ENCODE measurements around the gene PRKCB. TPM values are rescaled to one million over a fixed set of nuclear protein-coding genes. Genes with fewer than 3 reads are reported as not detected.

Gene PRKCB
- total RNA-seq, 2 experiments from 2014 or later, result 21.0 to 51.6 TPM

DNA sequence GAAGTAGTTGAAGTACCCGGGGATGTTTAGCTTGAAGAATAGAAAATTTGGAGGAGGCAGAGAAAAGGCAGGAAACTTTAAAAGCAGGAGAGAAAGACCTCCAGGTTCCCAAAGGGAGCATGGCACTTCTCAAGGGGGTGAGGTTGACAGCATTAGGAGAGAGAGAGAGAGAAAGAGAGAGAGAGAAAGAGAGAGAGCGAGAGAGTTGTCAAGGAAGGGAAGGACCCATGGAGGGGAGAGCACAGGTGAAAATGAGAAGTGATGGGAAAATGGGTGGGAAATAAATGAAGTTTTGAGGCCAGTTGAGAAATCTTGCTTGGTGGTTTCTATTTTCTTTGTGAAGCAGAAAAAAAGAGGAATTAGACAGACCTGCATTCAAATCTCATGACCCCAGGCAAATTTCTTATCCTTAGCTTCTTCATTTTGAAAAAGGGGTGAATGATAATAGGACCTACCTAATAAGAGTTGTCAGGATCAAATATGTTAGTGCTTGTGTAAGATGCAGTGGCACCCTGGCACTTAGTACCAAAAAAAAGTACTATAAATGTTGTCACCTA lies 24.0 kb downstream of the PRKCB start:
- DNase-seq (ENCODE audit: low spot score), result peak; percentile 38
- ChIA-PET CTCF (ENCODE audit: unreplicated experiment) (no interaction called here), POLR2A (interaction anchor here (0.6 to 7.4 kb wide), 6 partner anchors 10 to 425 kb away, joined by 3 to 83 read pairs (median 4); no protein-coding TSS in a partner anchor)
- H4K20me1 ChIP-seq (ENCODE audit: insufficient read depth, low read length), result no peaks in the 10 kb centered on the region
- TF ChIP-seq, protein P1, sequence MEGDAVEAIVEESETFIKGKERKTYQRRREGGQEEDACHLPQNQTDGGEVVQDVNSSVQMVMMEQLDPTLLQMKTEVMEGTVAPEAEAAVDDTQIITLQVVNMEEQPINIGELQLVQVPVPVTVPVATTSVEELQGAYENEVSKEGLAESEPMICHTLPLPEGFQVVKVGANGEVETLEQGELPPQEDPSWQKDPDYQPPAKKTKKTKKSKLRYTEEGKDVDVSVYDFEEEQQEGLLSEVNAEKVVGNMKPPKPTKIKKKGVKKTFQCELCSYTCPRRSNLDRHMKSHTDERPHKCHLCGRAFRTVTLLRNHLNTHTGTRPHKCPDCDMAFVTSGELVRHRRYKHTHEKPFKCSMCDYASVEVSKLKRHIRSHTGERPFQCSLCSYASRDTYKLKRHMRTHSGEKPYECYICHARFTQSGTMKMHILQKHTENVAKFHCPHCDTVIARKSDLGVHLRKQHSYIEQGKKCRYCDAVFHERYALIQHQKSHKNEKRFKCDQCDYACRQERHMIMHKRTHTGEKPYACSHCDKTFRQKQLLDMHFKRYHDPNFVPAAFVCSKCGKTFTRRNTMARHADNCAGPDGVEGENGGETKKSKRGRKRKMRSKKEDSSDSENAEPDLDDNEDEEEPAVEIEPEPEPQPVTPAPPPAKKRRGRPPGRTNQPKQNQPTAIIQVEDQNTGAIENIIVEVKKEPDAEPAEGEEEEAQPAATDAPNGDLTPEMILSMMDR (conservative IDR thresholded peaks at IDR 0.05; ENCODE audit: low read length), result no peak
- TF ChIP-seq EZH2phosphoT487 (IDR thresholded peaks at IDR 0.05; ENCODE audit: borderline replicate concordance, low read depth, low read length), result no peak
- no peaks in the 10 kb centered on the region for H3K36me3 ChIP-seq (ENCODE audit: insufficient read depth, low read length)
- H3K9me2 ChIP-seq (ENCODE audit: insufficient read depth, low read length), result no peaks in the 10 kb centered on the region
- H3K4me1 ChIP-seq (ENCODE audit: insufficient read depth, low read length, poor library complexity, severe bottlenecking), result peaks cover 96% of the 10 kb centered on the region
- H3K4me2 ChIP-seq (ENCODE audit: low read length), result peak overlapping the region; percentile 70
- peak overlapping the region; percentile 18; the same call in 1 of the 2 replicates for H2AFZ ChIP-seq (ENCODE audit: low read length)
- peaks cover 29% of the 10 kb centered on the region; the same call in 1 of the 2 replicates for H3K79me2 ChIP-seq (ENCODE audit: insufficient read depth, low read depth, low read length)
- BruUV-seq (replicated peaks), result no TSS peak
- H3K9me3 ChIP-seq (ENCODE audit: low read length), result no peaks in the 10 kb centered on the region
- H3K27ac ChIP-seq (ENCODE audit: low read depth, low read length, poor library complexity, severe bottlenecking), result peak overlapping the region; percentile 98
- peak overlapping the region; percentile 42 for H3K4me3 ChIP-seq (ENCODE audit: low read depth, low read length, poor library complexity, severe bottlenecking)
- intact Hi-C loops (cut with micrococcal nuclease; ENCODE audit: unreplicated experiment), result loop anchor here (5.0 to 10.0 kb wide), 2 partner anchors 153 to 345 kb away; partner anchors contain the start of gene GGA2

DNA sequence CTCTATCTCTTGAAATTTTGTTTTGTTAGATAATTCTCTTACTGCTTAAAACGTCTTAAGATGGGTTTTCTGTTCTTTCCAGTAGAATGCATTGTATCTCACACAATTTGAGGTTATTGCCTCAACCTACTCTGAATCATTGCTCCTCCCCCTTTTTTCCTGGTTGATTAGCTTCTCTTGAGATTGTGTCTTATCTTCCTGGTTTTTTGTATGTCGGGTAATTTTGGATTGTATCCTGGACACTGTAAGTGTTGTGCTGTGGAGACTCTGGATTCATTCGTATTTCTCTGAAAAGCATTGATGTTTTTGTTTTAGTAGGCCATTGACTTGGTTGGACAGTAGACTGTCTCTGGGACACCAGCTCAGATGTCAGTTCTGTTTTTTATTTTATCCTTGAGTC lies 26.1 kb downstream of the PRKCB start:
- H4K20me1 ChIP-seq (ENCODE audit: insufficient read depth, low read length), result no peaks in the 10 kb centered on the region
- peaks cover 41% of the 10 kb centered on the region; the same call in 1 of the 2 replicates for H3K79me2 ChIP-seq (ENCODE audit: insufficient read depth, low read depth, low read length)
- CTCF ChIA-PET (ENCODE audit: unreplicated experiment), result interaction anchor here (0.6 to 1.2 kb wide), 3 partner anchors 13 to 150 kb away, joined by 3 read pairs; no protein-coding TSS in a partner anchor
- H3K4me3 ChIP-seq (ENCODE audit: low read depth, low read length, poor library complexity, severe bottlenecking), result peak overlapping the region; percentile 12
- no peaks in the 10 kb centered on the region for H3K36me3 ChIP-seq (ENCODE audit: insufficient read depth, low read length)
- peak overlapping the region; percentile 70 for H3K4me2 ChIP-seq (ENCODE audit: low read length)
- no TSS peak for BruUV-seq (replicated peaks)
- intact Hi-C loops (cut with micrococcal nuclease; ENCODE audit: unreplicated experiment), result loop anchor here (5.0 to 10.0 kb wide), 2 partner anchors 150 to 347 kb away; partner anchors contain the start of gene GGA2
- H2AFZ ChIP-seq (ENCODE audit: low read length), result peak overlapping the region; percentile 26; the same call in 1 of the 2 replicates
- no peaks in the 10 kb centered on the region for H3K9me3 ChIP-seq (ENCODE audit: low read length)
- POLR2A ChIA-PET, result interaction anchor here (0.6 to 7.4 kb wide), 8 partner anchors 11 to 231 kb away, joined by 3 to 83 read pairs (median 4); no protein-coding TSS in a partner anchor
- H3K4me1 ChIP-seq (ENCODE audit: insufficient read depth, low read length, poor library complexity, severe bottlenecking), result peaks cover 93% of the 10 kb centered on the region
- no peaks in the 10 kb centered on the region for H3K9me2 ChIP-seq (ENCODE audit: insufficient read depth, low read length)
- no peak for DNase-seq (ENCODE audit: low spot score)
- H3K27ac ChIP-seq (ENCODE audit: low read depth, low read length, poor library complexity, severe bottlenecking), result peak overlapping the region; percentile 98
- TF ChIP-seq, protein P1 (conservative IDR thresholded peaks at IDR 0.05; ENCODE audit: low read length), result no peak

DNA sequence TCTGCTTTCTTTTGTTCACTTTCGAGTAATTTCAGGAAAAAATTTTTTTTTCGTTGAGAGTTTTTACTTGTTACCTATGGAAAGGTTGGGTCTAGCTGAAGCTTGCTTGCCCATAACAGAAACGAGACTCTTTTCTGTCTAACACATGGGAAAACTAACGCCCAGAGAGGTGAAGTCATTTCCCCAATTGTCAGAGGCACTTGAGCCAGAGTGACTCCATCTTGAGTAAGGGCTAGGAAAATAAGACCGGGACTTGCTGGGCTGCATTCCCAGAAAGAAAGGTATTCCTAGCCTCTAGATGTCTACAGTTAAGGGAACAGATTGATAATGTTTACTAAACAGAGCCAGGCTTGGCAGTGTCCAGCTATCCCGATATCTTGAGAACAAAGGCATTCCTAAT lies 26.8 kb downstream of the PRKCB start:
- TF ChIP-seq, protein P1 (conservative IDR thresholded peaks at IDR 0.05; ENCODE audit: low read length), result no peak
- TF ChIP-seq EZH2phosphoT487 (IDR thresholded peaks at IDR 0.05; ENCODE audit: borderline replicate concordance, low read depth, low read length), result no peak

More for the DNA sequence above, 26.8 kb downstream of the PRKCB start:
- no peaks in the 10 kb centered on the region for H3K36me3 ChIP-seq (ENCODE audit: insufficient read depth, low read length)
- POLR2A ChIA-PET, result interaction anchor here (0.6 to 7.4 kb wide), 5 partner anchors 10 to 83 kb away, joined by 3 to 83 read pairs (median 16); no protein-coding TSS in a partner anchor
- peak overlapping the region; percentile 70 for H3K4me2 ChIP-seq (ENCODE audit: low read length)
- no peak overlapping the region for H2AFZ ChIP-seq (ENCODE audit: low read length)
- BruUV-seq (replicated peaks), result no TSS peak
- H4K20me1 ChIP-seq (ENCODE audit: insufficient read depth, low read length), result no peaks in the 10 kb centered on the region
- H3K4me1 ChIP-seq (ENCODE audit: insufficient read depth, low read length, poor library complexity, severe bottlenecking), result peaks cover 88% of the 10 kb centered on the region
- H3K27ac ChIP-seq (ENCODE audit: low read depth, low read length, poor library complexity, severe bottlenecking), result peak overlapping the region; percentile 98
- DNase-seq (ENCODE audit: low spot score), result no peak
- CTCF ChIA-PET (ENCODE audit: unreplicated experiment), result interaction anchor here (1.0 to 1.2 kb wide), 2 partner anchors 13 to 18 kb away, joined by 3 read pairs; no protein-coding TSS in a partner anchor
- H3K4me3 ChIP-seq (ENCODE audit: low read depth, low read length, poor library complexity, severe bottlenecking), result peak overlapping the region; percentile 12
- H3K79me2 ChIP-seq (ENCODE audit: insufficient read depth, low read depth, low read length), result peaks cover 41% of the 10 kb centered on the region; the same call in 1 of the 2 replicates
- intact Hi-C loops (cut with micrococcal nuclease; ENCODE audit: unreplicated experiment), result loop anchor here (5.0 to 10.0 kb wide), 2 partner anchors 150 to 348 kb away; partner anchors contain the start of gene GGA2
- H3K9me2 ChIP-seq (ENCODE audit: insufficient read depth, low read length), result no peaks in the 10 kb centered on the region
- no peaks in the 10 kb centered on the region for H3K9me3 ChIP-seq (ENCODE audit: low read length)

Measured in OCI-LY7 (cell line).